Measurements from ENCODE around the gene OR1M1.

The OR1M1 gene

GRCh38 chr19:9107375-9107774, 20.5 kb downstream of the OR1M1 start, which contains the start of gene OR7G2:
TSS of gene OR7G2 (minus strand) at chr19:9107475. CDS start at chr19:9103243, 4,232 bp downstream.
- Histone ChIP-seq H3K23ac (ENCODE audit: low read length in 2 of 2) (no peak within 1 kb of the TSS), H3K36me3 (ENCODE audit: control insufficient read depth in 1 of 2, insufficient read depth in 2 of 2, low read depth in 1 of 2, low read length in 2 of 2) (no peaks in the 10 kb centered on the region), H3K4ac (ENCODE audit: low read depth in 1 of 2, low read length in 2 of 2) (no peak within 1 kb of the TSS), H4K91ac (ENCODE audit: low read length) (no peak within 1 kb of the TSS), H3K18ac (ENCODE audit: low read depth in 1 of 2, low read length in 2 of 2) (no peak within 1 kb of the TSS), H3K14ac (ENCODE audit: low read length in 2 of 2) (no peak within 1 kb of the TSS), H3K4me1 (ENCODE audit: control insufficient read depth, insufficient read depth, low read depth, low read length) (no peaks in the 10 kb centered on the region), H3K4me3 (ENCODE audit: insufficient read depth in 1 of 2, low read depth in 1 of 2, low read length in 2 of 2) (no peak within 1 kb of the TSS), H3K79me1 (replicated peaks; ENCODE audit: low read length, poor library complexity, severe bottlenecking) (no peaks in the 10 kb centered on the region), H3K9ac (ENCODE audit: low read length) (no peak within 1 kb of the TSS), H2BK5ac (ENCODE audit: low read depth, low read length, poor library complexity, severe bottlenecking) (no peak within 1 kb of the TSS), H2BK12ac (ENCODE audit: low read length in 2 of 2) (no peak within 1 kb of the TSS), H2AFZ (ENCODE audit: low read depth, low read length) (no peak within 1 kb of the TSS), H3K27me3 (ENCODE audit: control insufficient read depth in 1 of 2, insufficient read depth in 1 of 2, low read length in 2 of 2) (no peaks in the 10 kb centered on the region), H2BK15ac (ENCODE audit: low read depth, poor library complexity, severe bottlenecking) (no peak within 1 kb of the TSS), H3K4me2 (ENCODE audit: low read length, poor library complexity, severe bottlenecking) (no peak within 1 kb of the TSS), H2AK5ac (ENCODE audit: low read length, severe bottlenecking) (no peak within 1 kb of the TSS), H3K9me3 (ENCODE audit: control insufficient read depth, low read length) (peaks cover 4% of the 10 kb centered on the region), H2BK120ac (ENCODE audit: low read depth, low read length) (no peak within 1 kb of the TSS), H3K27ac (ENCODE audit: low read length, poor library complexity, severe bottlenecking) (no peak within 1 kb of the TSS), H4K8ac (ENCODE audit: low read length) (no peak within 1 kb of the TSS)
- no peak for DNase-seq
- WGBS, result 56% methylated on average over 6 of the region's 8 CpGs

- 52% methylated on average over 2 of the region's 2 CpGs for WGBS
- Histone ChIP-seq H3K18ac (ENCODE audit: low read depth in 1 of 2, low read length in 2 of 2) (no peak overlapping the region), H2BK15ac (ENCODE audit: low read depth, poor library complexity, severe bottlenecking) (no peak overlapping the region), H3K4ac (ENCODE audit: low read depth in 1 of 2, low read length in 2 of 2) (no peak overlapping the region), H4K8ac (ENCODE audit: low read length) (no peak overlapping the region), H2AK5ac (ENCODE audit: low read length, severe bottlenecking) (no peak overlapping the region), H3K9me3 (ENCODE audit: control insufficient read depth, low read length) (peaks cover 4% of the 10 kb centered on the region), H2BK120ac (ENCODE audit: low read depth, low read length) (no peak overlapping the region), H3K9ac (ENCODE audit: low read length) (no peak overlapping the region), H3K4me3 (ENCODE audit: insufficient read depth in 1 of 2, low read depth in 1 of 2, low read length in 2 of 2) (no peak overlapping the region), H2BK5ac (ENCODE audit: low read depth, low read length, poor library complexity, severe bottlenecking) (no peak overlapping the region), H3K79me1 (replicated peaks; ENCODE audit: low read length, poor library complexity, severe bottlenecking) (no peaks in the 10 kb centered on the region), H3K4me1 (ENCODE audit: control insufficient read depth, insufficient read depth, low read depth, low read length) (no peaks in the 10 kb centered on the region), H3K4me2 (ENCODE audit: low read length, poor library complexity, severe bottlenecking) (no peak overlapping the region), H3K27me3 (ENCODE audit: control insufficient read depth in 1 of 2, insufficient read depth in 1 of 2, low read length in 2 of 2) (no peaks in the 10 kb centered on the region), H2AFZ (ENCODE audit: low read depth, low read length) (no peak overlapping the region), H3K36me3 (ENCODE audit: control insufficient read depth in 1 of 2, insufficient read depth in 2 of 2, low read depth in 1 of 2, low read length in 2 of 2) (no peaks in the 10 kb centered on the region), H4K91ac (ENCODE audit: low read length) (no peak overlapping the region), H3K27ac (ENCODE audit: low read length, poor library complexity, severe bottlenecking) (no peak overlapping the region), H2BK12ac (ENCODE audit: low read length in 2 of 2) (no peak overlapping the region), H3K23ac (ENCODE audit: low read length in 2 of 2) (no peak overlapping the region), H3K14ac (ENCODE audit: low read length in 2 of 2) (no peak overlapping the region)
- DNase-seq, result no peak
Measured at GRCh38 chr19:9109959-9110358, 23.1 kb downstream of the OR1M1 start.

DNA sequence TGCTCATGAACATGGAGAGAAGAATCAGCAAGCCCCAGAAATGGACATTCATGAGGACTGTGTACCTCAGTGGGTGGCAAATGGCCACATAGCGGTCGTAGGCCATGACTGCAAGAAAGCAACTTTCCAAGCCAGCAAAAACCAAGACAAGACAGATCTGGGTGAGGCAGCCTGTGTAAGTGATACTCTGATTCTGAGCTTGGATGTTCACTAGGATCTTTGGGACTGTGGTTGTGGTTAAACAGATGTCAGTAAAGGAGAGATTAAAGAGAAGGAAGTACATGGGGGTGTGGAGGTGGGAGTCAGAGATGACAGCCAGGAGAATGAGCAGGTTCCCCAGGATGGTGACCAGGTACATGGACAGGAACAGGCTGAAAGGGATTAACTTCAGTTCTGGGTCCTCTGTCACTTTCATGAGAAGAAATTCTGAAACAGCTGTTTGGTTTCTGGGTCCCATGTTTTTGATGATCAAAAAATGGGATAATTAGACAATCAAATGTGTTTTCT, 28.5 kb downstream of the OR1M1 start, which contains the start of gene OR7G1:
Gene OR7G1, minus strand, starts transcription at position 457 of the 507 bp plus-strand sequence. Its CDS starts 0 bp downstream, at position 457.
- H3K18ac ChIP-seq (ENCODE audit: low read depth in 1 of 2, low read length in 2 of 2), result no peak within 1 kb of the TSS
- no peak within 1 kb of the TSS for H4K8ac ChIP-seq (ENCODE audit: low read length)
- H2AFZ ChIP-seq (ENCODE audit: low read depth, low read length), result peak within 1 kb of the TSS; percentile 44
- no peaks in the 10 kb centered on the region for H3K27me3 ChIP-seq (ENCODE audit: control insufficient read depth in 1 of 2, insufficient read depth in 1 of 2, low read length in 2 of 2)
- no peaks in the 10 kb centered on the region for H3K9me3 ChIP-seq (ENCODE audit: control insufficient read depth, low read length)
- H3K36me3 ChIP-seq (ENCODE audit: control insufficient read depth in 1 of 2, insufficient read depth in 2 of 2, low read depth in 1 of 2, low read length in 2 of 2), result no peaks in the 10 kb centered on the region
- no peak within 1 kb of the TSS for H2BK15ac ChIP-seq (ENCODE audit: low read depth, poor library complexity, severe bottlenecking)
- no peak within 1 kb of the TSS for H3K4me2 ChIP-seq (ENCODE audit: low read length, poor library complexity, severe bottlenecking)
- no peak for DNase-seq
- H2BK5ac ChIP-seq (ENCODE audit: low read depth, low read length, poor library complexity, severe bottlenecking), result no peak within 1 kb of the TSS
- H3K4me3 ChIP-seq (ENCODE audit: insufficient read depth in 1 of 2, low read depth in 1 of 2, low read length in 2 of 2), result no peak within 1 kb of the TSS
- H4K91ac ChIP-seq (ENCODE audit: low read length), result no peak within 1 kb of the TSS
- no peak within 1 kb of the TSS for H2BK120ac ChIP-seq (ENCODE audit: low read depth, low read length)
- H3K23ac ChIP-seq (ENCODE audit: low read length in 2 of 2), result no peak within 1 kb of the TSS
- H3K79me1 ChIP-seq (replicated peaks; ENCODE audit: low read length, poor library complexity, severe bottlenecking), result no peaks in the 10 kb centered on the region
- no peak within 1 kb of the TSS for H2AK5ac ChIP-seq (ENCODE audit: low read length, severe bottlenecking)
- no peak within 1 kb of the TSS for H3K9ac ChIP-seq (ENCODE audit: low read length)
- WGBS, result 88% methylated on average over 2 of the region's 2 CpGs
- no peaks in the 10 kb centered on the region for H3K4me1 ChIP-seq (ENCODE audit: control insufficient read depth, insufficient read depth, low read depth, low read length)
- no peak within 1 kb of the TSS for H3K27ac ChIP-seq (ENCODE audit: low read length, poor library complexity, severe bottlenecking)
- no peak within 1 kb of the TSS for H2BK12ac ChIP-seq (ENCODE audit: low read length in 2 of 2)
- no peak within 1 kb of the TSS for H3K4ac ChIP-seq (ENCODE audit: low read depth in 1 of 2, low read length in 2 of 2)
- H3K14ac ChIP-seq (ENCODE audit: low read length in 2 of 2), result no peak within 1 kb of the TSS

GRCh38 chr19:9116547-9116946, 29.7 kb downstream of the OR1M1 start:
- WGBS, result 59% methylated on average over 2 of the region's 5 CpGs
- no peaks in the 10 kb centered on the region for H3K79me1 ChIP-seq (replicated peaks; ENCODE audit: low read length, poor library complexity, severe bottlenecking)
- DNase-seq, result no peak
- H3K4me2 ChIP-seq (ENCODE audit: low read length, poor library complexity, severe bottlenecking), result no peak overlapping the region
- H3K4me1 ChIP-seq (ENCODE audit: control insufficient read depth, insufficient read depth, low read depth, low read length), result no peaks in the 10 kb centered on the region
- no peak overlapping the region for H3K27ac ChIP-seq (ENCODE audit: low read length, poor library complexity, severe bottlenecking)
- H3K9ac ChIP-seq (ENCODE audit: low read length), result no peak overlapping the region
- no peak overlapping the region for H3K18ac ChIP-seq (ENCODE audit: low read depth in 1 of 2, low read length in 2 of 2)
- H3K27me3 ChIP-seq (ENCODE audit: control insufficient read depth in 1 of 2, insufficient read depth in 1 of 2, low read length in 2 of 2), result no peaks in the 10 kb centered on the region
- H4K91ac ChIP-seq (ENCODE audit: low read length), result no peak overlapping the region
- H3K14ac ChIP-seq (ENCODE audit: low read length in 2 of 2), result no peak overlapping the region
- H2BK120ac ChIP-seq (ENCODE audit: low read depth, low read length), result no peak overlapping the region
- H3K9me3 ChIP-seq (ENCODE audit: control insufficient read depth, low read length), result no peaks in the 10 kb centered on the region
- H2BK5ac ChIP-seq (ENCODE audit: low read depth, low read length, poor library complexity, severe bottlenecking), result no peak overlapping the region
- no peak overlapping the region for H2AK5ac ChIP-seq (ENCODE audit: low read length, severe bottlenecking)
- no peak overlapping the region for H2BK15ac ChIP-seq (ENCODE audit: low read depth, poor library complexity, severe bottlenecking)
- no peak overlapping the region for H4K8ac ChIP-seq (ENCODE audit: low read length)
- no peaks in the 10 kb centered on the region for H3K36me3 ChIP-seq (ENCODE audit: control insufficient read depth in 1 of 2, insufficient read depth in 2 of 2, low read depth in 1 of 2, low read length in 2 of 2)
- H3K4ac ChIP-seq (ENCODE audit: low read depth in 1 of 2, low read length in 2 of 2), result no peak overlapping the region
- H2BK12ac ChIP-seq (ENCODE audit: low read length in 2 of 2), result no peak overlapping the region
- H3K23ac ChIP-seq (ENCODE audit: low read length in 2 of 2), result no peak overlapping the region
- H3K4me3 ChIP-seq (ENCODE audit: insufficient read depth in 1 of 2, low read depth in 1 of 2, low read length in 2 of 2), result no peak overlapping the region
- H2AFZ ChIP-seq (ENCODE audit: low read depth, low read length), result no peak overlapping the region
